Stimulated activated CD4-positive, alpha-beta T cell treated with anti-CD3 and anti-CD28 coated beads, Interleukin-15, amount 100 ng/mL, for 24 hours (primary cell): ENCODE data around the gene NTN4.
"Not testable (repeated sequence)": the region's sequence is repeated elsewhere in the genome, so short reads cannot be mapped to it uniquely, and the experiment has no call there.

ENCODE experiments used
- DNase-seq: peaks from one replicate; pipeline ENCODE4 v3.0.0-alpha.2; 2020

The NTN4 gene

GRCh38 chr12:95705143-95705542, 85.4 kb downstream of the NTN4 start:
- DNase-seq, result no peak

- no peak for DNase-seq
Observed at GRCh38 chr12:95703986-95704385, 86.6 kb downstream of the NTN4 start.

GRCh38 chr12:95701722-95702418, 88.7 kb downstream of the NTN4 start:
- DNase-seq, result no peak

GRCh38 chr12:95701275-95701674, 89.3 kb downstream of the NTN4 start:
- no peak for DNase-seq

- no peak for DNase-seq
Observed at GRCh38 chr12:95700316-95700785, 90.2 kb downstream of the NTN4 start.

- DNase-seq, result no peak
Observed at GRCh38 chr12:95699579-95699978, 91.0 kb downstream of the NTN4 start.

- DNase-seq, result no peak
Observed at GRCh38 chr12:95694136-95694535, 96.4 kb downstream of the NTN4 start.

- DNase-seq, result no peak
Observed at GRCh38 chr12:95693689-95694088, 96.9 kb downstream of the NTN4 start.

- no peak for DNase-seq
Observed at GRCh38 chr12:95690861-95691635, 99.5 kb downstream of the NTN4 start.

GRCh38 chr12:95687937-95688336, 102.6 kb downstream of the NTN4 start:
- DNase-seq, result no peak

GRCh38 chr12:95683418-95683817, 107.1 kb downstream of the NTN4 start:
- DNase-seq, result no peak

- DNase-seq, result no peak
Observed at GRCh38 chr12:95681210-95681765, 109.3 kb downstream of the NTN4 start.

- no peak for DNase-seq
Observed at GRCh38 chr12:95678684-95679083, 111.9 kb downstream of the NTN4 start.

- not testable (repeated sequence) for DNase-seq
Observed at GRCh38 chr12:95677782-95678181, 112.8 kb downstream of the NTN4 start.

GRCh38 chr12:95674631-95675030, 115.9 kb downstream of the NTN4 start:
- no peak for DNase-seq

- DNase-seq, result no peak
Observed at GRCh38 chr12:95674163-95674562, 116.4 kb downstream of the NTN4 start.

GRCh38 chr12:95673576-95673975, 117.0 kb downstream of the NTN4 start:
- DNase-seq, result no peak

GRCh38 chr12:95672166-95672565, 118.4 kb downstream of the NTN4 start:
- no peak for DNase-seq

GRCh38 chr12:95671265-95671664, 119.3 kb downstream of the NTN4 start:
- DNase-seq, result no peak

GRCh38 chr12:95663525-95663924, 127.0 kb downstream of the NTN4 start:
- DNase-seq, result no peak

GRCh38 chr12:95661360-95661759, 129.2 kb downstream of the NTN4 start:
- no peak for DNase-seq

GRCh38 chr12:95658386-95658785, 132.2 kb downstream of the NTN4 start:
- no peak for DNase-seq

GRCh38 chr12:95654665-95655064, 135.9 kb downstream of the NTN4 start:
- not testable (repeated sequence) for DNase-seq
